ENCODE results near the gene GSG1. TPM values are rescaled to one million over a fixed set of nuclear protein-coding genes. Genes with fewer than 3 reads are reported as not detected.
"Not testable (repeated sequence)": the region's sequence is repeated elsewhere in the genome, so short reads cannot be mapped to it uniquely, and the experiment has no call there.

The GSG1 gene
- total RNA-seq, 5 donors from 2014 or later (not counting 1 experiment from before 2014, with no cell fraction given): not detected

DNA sequence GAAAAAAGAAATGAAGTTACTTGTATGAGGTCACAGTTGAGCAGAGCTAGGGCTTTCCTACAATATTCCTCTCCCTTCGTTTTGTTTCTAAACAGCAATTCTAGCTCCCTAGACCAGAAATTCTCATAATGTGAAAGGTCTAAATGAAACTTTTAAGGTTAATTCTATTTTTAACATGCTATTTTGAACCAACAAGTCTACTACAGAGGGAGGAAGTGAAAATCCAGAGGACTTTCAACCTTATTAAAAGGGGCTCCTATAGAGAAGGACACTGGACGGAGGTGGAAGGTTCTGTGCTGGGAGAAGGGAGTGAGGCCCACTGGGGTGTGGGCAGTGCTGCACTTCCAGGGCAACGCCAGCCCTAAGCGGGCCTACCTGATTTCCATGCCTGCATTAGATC lies 13.4 kb downstream of the GSG1 start:
- H3K27me3 ChIP-seq (replicated peaks in 1 of 2; ENCODE audit: control insufficient read depth in 2 of 2, extremely low read depth in 1 of 2, insufficient read depth in 2 of 2, low read length in 1 of 2): peaks cover 0 to 4% of the 10 kb centered on the region in 2 experiments
- CTCF ChIA-PET: interaction anchor here in 1 of 2 donors (0.6 kb wide), 1 partner anchor 45 kb away, joined by 3 read pairs; no protein-coding TSS in a partner anchor
- POLR2A ChIA-PET: interaction anchor here in 1 of 2 donors (0.5 kb wide), 1 partner anchor 178 kb away, joined by 6 read pairs; no protein-coding TSS in a partner anchor
- no peaks in the 10 kb centered on the region for H3K4me1 Mint-ChIP-seq
- no peak overlapping the region for H3K4me3 Mint-ChIP-seq
- H3K4me1 ChIP-seq (ENCODE audit: control insufficient read depth in 1 of 2, extremely low read depth in 1 of 2, insufficient read depth in 2 of 2, low read length in 2 of 2): no peaks in the 10 kb centered on the region
- H3K27ac Mint-ChIP-seq: no peak overlapping the region
- WGBS (ENCODE audit: insufficient coverage): 80% methylated on average over 2 of the region's 4 CpGs
- no peaks in the 10 kb centered on the region for H3K36me3 ChIP-seq (ENCODE audit: control insufficient read depth in 2 of 2, extremely low read depth in 1 of 2, insufficient read depth in 1 of 2, low read length in 1 of 2)
- peaks cover 11% of the 10 kb centered on the region for H3K36me3 Mint-ChIP-seq
- no peaks in the 10 kb centered on the region for H3K27me3 Mint-ChIP-seq
- DNase-seq (no peak), ATAC-seq (replicated peaks in 1 of 4) (no peak)
- H3K9me3 Mint-ChIP-seq: no peaks in the 10 kb centered on the region
- H3K9me3 ChIP-seq: no peaks in the 10 kb centered on the region
- no peak overlapping the region for H3K4me3 ChIP-seq (ENCODE audit: control insufficient read depth in 1 of 2, extremely low read depth in 1 of 2, low read length in 1 of 2)
- H3K27ac ChIP-seq (ENCODE audit: low read length): no peak overlapping the region

- no peak overlapping the region for H3K27ac ChIP-seq (ENCODE audit: low read length)
- no peaks in the 10 kb centered on the region for H3K36me3 ChIP-seq (ENCODE audit: control insufficient read depth in 2 of 2, extremely low read depth in 1 of 2, insufficient read depth in 1 of 2, low read length in 1 of 2)
- peaks cover 18% of the 10 kb centered on the region for H3K36me3 Mint-ChIP-seq
- H3K9me3 ChIP-seq: no peaks in the 10 kb centered on the region
- WGBS (ENCODE audit: insufficient coverage): no CpG with 5 or more reads among the region's 4 CpGs
- H3K4me3 ChIP-seq (ENCODE audit: control insufficient read depth in 1 of 2, extremely low read depth in 1 of 2, low read length in 1 of 2): no peak overlapping the region
- no peak overlapping the region for H3K27ac Mint-ChIP-seq
- no peaks in the 10 kb centered on the region for H3K27me3 Mint-ChIP-seq
- peaks cover 0 to 2% of the 10 kb centered on the region in 2 experiments for H3K27me3 ChIP-seq (replicated peaks in 1 of 2; ENCODE audit: control insufficient read depth in 2 of 2, extremely low read depth in 1 of 2, insufficient read depth in 2 of 2, low read length in 1 of 2)
- ATAC-seq (replicated peaks in 1 of 4): no peak
- H3K4me3 Mint-ChIP-seq: no peak overlapping the region
- no peaks in the 10 kb centered on the region for H3K4me1 ChIP-seq (ENCODE audit: control insufficient read depth in 1 of 2, extremely low read depth in 1 of 2, insufficient read depth in 2 of 2, low read length in 2 of 2)
- ChIA-PET CTCF (interaction anchor here in 1 of 2 donors (1.5 kb wide), 1 partner anchor 124 kb away, joined by 4 read pairs; no protein-coding TSS in a partner anchor), POLR2A (no interaction called here)
- DNase-seq: no peak
- H3K9me3 Mint-ChIP-seq: no peaks in the 10 kb centered on the region
- no peaks in the 10 kb centered on the region for H3K4me1 Mint-ChIP-seq
These were observed 15.0 kb downstream of the GSG1 start for GRCh38 chr12:13088496-13088895.

DNA sequence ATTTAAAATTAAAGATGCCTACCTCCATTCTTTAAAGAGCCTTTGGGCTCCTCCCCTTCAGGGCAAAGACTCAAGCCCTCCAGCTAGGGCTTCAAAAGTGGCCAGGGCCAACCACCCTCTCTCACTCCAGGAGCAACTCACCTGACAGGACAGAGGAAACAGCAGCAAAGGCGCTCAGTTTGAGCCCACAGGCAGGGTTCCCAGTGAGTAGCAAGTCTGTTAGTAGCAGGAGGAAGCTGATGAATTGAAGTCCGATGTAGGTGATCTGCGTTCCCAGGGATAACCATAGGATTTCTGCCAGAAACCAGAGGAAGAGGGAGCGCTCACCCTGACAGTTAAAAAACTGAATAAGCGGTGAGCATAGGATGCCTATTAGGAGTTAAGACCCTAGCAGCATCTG lies 15.7 kb downstream of the GSG1 start:
- no peaks in the 10 kb centered on the region for H3K36me3 ChIP-seq (ENCODE audit: control insufficient read depth in 2 of 2, extremely low read depth in 1 of 2, insufficient read depth in 1 of 2, low read length in 1 of 2)
- ATAC-seq (replicated peaks in 1 of 4) (no peak), DNase-seq (no peak)
- H3K9me3 ChIP-seq: no peaks in the 10 kb centered on the region
- H3K36me3 Mint-ChIP-seq: peaks cover 18% of the 10 kb centered on the region
- H3K27ac Mint-ChIP-seq: no peak overlapping the region
- no peaks in the 10 kb centered on the region for H3K9me3 Mint-ChIP-seq
- H3K27me3 ChIP-seq (replicated peaks in 1 of 2; ENCODE audit: control insufficient read depth in 2 of 2, extremely low read depth in 1 of 2, insufficient read depth in 2 of 2, low read length in 1 of 2): no peaks in the 10 kb centered on the region
- no peaks in the 10 kb centered on the region for H3K4me1 ChIP-seq (ENCODE audit: control insufficient read depth in 1 of 2, extremely low read depth in 1 of 2, insufficient read depth in 2 of 2, low read length in 2 of 2)
- H3K27me3 Mint-ChIP-seq: no peaks in the 10 kb centered on the region
- ChIA-PET CTCF (interaction anchor here in 1 of 2 donors (1.5 kb wide), 2 partner anchors 124 to 125 kb away, joined by 3 to 4 read pairs; no protein-coding TSS in a partner anchor), POLR2A (no interaction called here)
- H3K27ac ChIP-seq (ENCODE audit: low read length): no peak overlapping the region
- WGBS (ENCODE audit: insufficient coverage): no CpG with 5 or more reads among the region's 5 CpGs
- H3K4me3 Mint-ChIP-seq: no peak overlapping the region
- no peak overlapping the region for H3K4me3 ChIP-seq (ENCODE audit: control insufficient read depth in 1 of 2, extremely low read depth in 1 of 2, low read length in 1 of 2)
- no peaks in the 10 kb centered on the region for H3K4me1 Mint-ChIP-seq

- no peak overlapping the region for H3K4me3 ChIP-seq (ENCODE audit: control insufficient read depth in 1 of 2, extremely low read depth in 1 of 2, low read length in 1 of 2)
- no peaks in the 10 kb centered on the region for H3K27me3 ChIP-seq (replicated peaks in 1 of 2; ENCODE audit: control insufficient read depth in 2 of 2, extremely low read depth in 1 of 2, insufficient read depth in 2 of 2, low read length in 1 of 2)
- no peaks in the 10 kb centered on the region for H3K4me1 Mint-ChIP-seq
- no peaks in the 10 kb centered on the region for H3K9me3 Mint-ChIP-seq
- H3K9me3 ChIP-seq: no peaks in the 10 kb centered on the region
- H3K27ac ChIP-seq (ENCODE audit: low read length): no peak overlapping the region
- H3K36me3 Mint-ChIP-seq: peaks cover 24% of the 10 kb centered on the region
- H3K36me3 ChIP-seq (ENCODE audit: control insufficient read depth in 2 of 2, extremely low read depth in 1 of 2, insufficient read depth in 1 of 2, low read length in 1 of 2): no peaks in the 10 kb centered on the region
- H3K27me3 Mint-ChIP-seq: no peaks in the 10 kb centered on the region
- DNase-seq: no peak
- CTCF ChIA-PET: interaction anchor here in 1 of 2 donors (1.5 kb wide), 1 partner anchor 126 kb away, joined by 3 read pairs; no protein-coding TSS in a partner anchor
- no peak overlapping the region for H3K4me3 Mint-ChIP-seq
- POLR2A ChIA-PET: no interaction called here
- no peak overlapping the region for H3K27ac Mint-ChIP-seq
- no peaks in the 10 kb centered on the region for H3K4me1 ChIP-seq (ENCODE audit: control insufficient read depth in 1 of 2, extremely low read depth in 1 of 2, insufficient read depth in 2 of 2, low read length in 2 of 2)
- ATAC-seq (replicated peaks in 1 of 4): no peak
- WGBS (ENCODE audit: insufficient coverage): 70% methylated on average over 3 of the region's 7 CpGs
These were observed 17.3 kb downstream of the GSG1 start for GRCh38 chr12:13085968-13086686.

GRCh38 chr12:13084898-13085640 lies 18.4 kb downstream of the GSG1 start:
- Mint-ChIP-seq H3K4me3 (no peak overlapping the region), H3K27ac (no peak overlapping the region), H3K27me3 (no peaks in the 10 kb centered on the region), H3K4me1 (no peaks in the 10 kb centered on the region), H3K36me3 (peaks cover 34% of the 10 kb centered on the region), H3K9me3 (no peaks in the 10 kb centered on the region)
- DNase-seq (no peak), ATAC-seq (replicated peaks in 1 of 4) (no peak)
- Histone ChIP-seq H3K9me3 (no peaks in the 10 kb centered on the region), H3K4me1 (ENCODE audit: control insufficient read depth in 1 of 2, extremely low read depth in 1 of 2, insufficient read depth in 2 of 2, low read length in 2 of 2) (no peaks in the 10 kb centered on the region), H3K27ac (ENCODE audit: low read length) (no peak overlapping the region), H3K36me3 (ENCODE audit: control insufficient read depth in 2 of 2, extremely low read depth in 1 of 2, insufficient read depth in 1 of 2, low read length in 1 of 2) (peaks cover 0 to 2% of the 10 kb centered on the region in 2 donors), H3K27me3 (replicated peaks in 1 of 2; ENCODE audit: control insufficient read depth in 2 of 2, extremely low read depth in 1 of 2, insufficient read depth in 2 of 2, low read length in 1 of 2) (no peaks in the 10 kb centered on the region), H3K4me3 (ENCODE audit: control insufficient read depth in 1 of 2, extremely low read depth in 1 of 2, low read length in 1 of 2) (no peak overlapping the region)
- POLR2A ChIA-PET: interaction anchor here in 1 of 2 donors (0.6 kb wide), 1 partner anchor 188 kb away, joined by 3 read pairs; no protein-coding TSS in a partner anchor
- CTCF ChIA-PET: interaction anchor here (1.0 to 1.4 kb wide), 2 partner anchors 127 kb away, joined by 3 to 4 read pairs; no protein-coding TSS in a partner anchor
- WGBS (ENCODE audit: insufficient coverage): 88% methylated on average over 3 of the region's 11 CpGs

- DNase-seq; POLR2A ChIA-PET; H3K9me3 Mint-ChIP-seq; H3K4me1 Mint-ChIP-seq; H3K4me3 ChIP-seq (ENCODE audit: control insufficient read depth in 1 of 2, extremely low read depth in 1 of 2, low read length in 1 of 2); H3K4me3 Mint-ChIP-seq; H3K4me1 ChIP-seq (ENCODE audit: control insufficient read depth in 1 of 2, extremely low read depth in 1 of 2, insufficient read depth in 2 of 2, low read length in 2 of 2); H3K9me3 ChIP-seq; ATAC-seq (replicated peaks in 1 of 4); H3K27ac Mint-ChIP-seq; H3K27ac ChIP-seq (ENCODE audit: low read length); H3K27me3 Mint-ChIP-seq; H3K27me3 ChIP-seq (replicated peaks in 1 of 2; ENCODE audit: control insufficient read depth in 2 of 2, extremely low read depth in 1 of 2, insufficient read depth in 2 of 2, low read length in 1 of 2); CTCF ChIA-PET; H3K36me3 ChIP-seq (ENCODE audit: control insufficient read depth in 2 of 2, extremely low read depth in 1 of 2, insufficient read depth in 1 of 2, low read length in 1 of 2): not testable (repeated sequence)
- no CpG with 5 or more reads among the region's 5 CpGs for WGBS (ENCODE audit: insufficient coverage)
- H3K36me3 Mint-ChIP-seq: peaks cover 40% of the 10 kb centered on the region
These were observed 19.8 kb downstream of the GSG1 start for GRCh38 chr12:13083638-13084037.
